ENCODE data around the gene NEK11.
A peak's percentile ranks its signal among the peaks of the same experiment; 100 is the strongest.

NEK11 gene

GRCh38 chr3:131142580-131142979 lies 115.9 kb downstream of the NEK11 start:
- DNase-seq = no peak

- DNase-seq = no peak
Measured at GRCh38 chr3:131143802-131144201, 117.1 kb downstream of the NEK11 start.

- DNase-seq = no peak
Measured at GRCh38 chr3:131147534-131147933, 120.9 kb downstream of the NEK11 start.

GRCh38 chr3:131158434-131158833 lies 131.8 kb downstream of the NEK11 start:
- DNase-seq = no peak

- no peak for DNase-seq
Measured at GRCh38 chr3:131162516-131162915, 135.8 kb downstream of the NEK11 start.

GRCh38 chr3:131167867-131168266 lies 141.2 kb downstream of the NEK11 start:
- DNase-seq = no peak

GRCh38 chr3:131169331-131169730 lies 142.7 kb downstream of the NEK11 start:
- DNase-seq = no peak

- no peak for DNase-seq
Measured at GRCh38 chr3:131172502-131173200, 146.0 kb downstream of the NEK11 start.

- no peak for DNase-seq
Measured at GRCh38 chr3:131174752-131175151, 148.1 kb downstream of the NEK11 start.

- no peak for DNase-seq
Measured at GRCh38 chr3:131178710-131179375, 152.2 kb downstream of the NEK11 start.

GRCh38 chr3:131192701-131193100 lies 166.0 kb downstream of the NEK11 start:
- DNase-seq = no peak

GRCh38 chr3:131193641-131194238 lies 167.1 kb downstream of the NEK11 start:
- DNase-seq = peak; percentile 0

GRCh38 chr3:131194816-131195215 lies 168.1 kb downstream of the NEK11 start:
- DNase-seq = no peak

GRCh38 chr3:131200636-131201199 lies 174.0 kb downstream of the NEK11 start:
- DNase-seq = no peak

GRCh38 chr3:131216330-131216729 lies 189.7 kb downstream of the NEK11 start:
- DNase-seq = no peak

- DNase-seq = no peak
Measured at GRCh38 chr3:131216801-131217200, 190.1 kb downstream of the NEK11 start.

GRCh38 chr3:131217296-131217741 lies 190.6 kb downstream of the NEK11 start:
- DNase-seq = peak; percentile 37

- DNase-seq = no peak
Measured at GRCh38 chr3:131218196-131218595, 191.5 kb downstream of the NEK11 start.

- DNase-seq = no peak
Measured at GRCh38 chr3:131221731-131222130, 195.1 kb downstream of the NEK11 start.

GRCh38 chr3:131222599-131222998 lies 195.9 kb downstream of the NEK11 start:
- no peak for DNase-seq

- DNase-seq = no peak
Measured at GRCh38 chr3:131223373-131224289, 197.0 kb downstream of the NEK11 start.

- no peak for DNase-seq
Measured at GRCh38 chr3:131224886-131225550, 198.3 kb downstream of the NEK11 start.
